GM12891 (cell line): Measurements from ENCODE around the gene CALN1.

Experiments
- DNase-seq: peaks from one replicate; pipeline ENCODE4 v3.0.0; 2011; ENCODE audit warnings: low spot score; ENCODE audit not compliant: insufficient read length
- FAIRE-seq: peaks from 2 replicates; lab custom pipeline; 2011; peaks lifted over from hg19 to GRCh38; lab: Jason Lieb, UNC
- PAX5 ChIP-seq: IDR thresholded peaks from 2 replicates; pipeline ENCODE4 v1.6.1; 2011; ENCODE audit warnings: low read length, moderate library complexity, mild to moderate bottlenecking; ENCODE audit not compliant: insufficient read depth, severe bottlenecking
- POLR2A ChIP-seq: IDR thresholded peaks from 2 replicates; pipeline ENCODE4 v1.6.1; 2011; ENCODE audit warnings: low read depth, low read length, control low read depth
- POLR2AphosphoS5 ChIP-seq: IDR thresholded peaks from 2 replicates; pipeline ENCODE4 v1.6.1; 2011; ENCODE audit warnings: low read depth, low read length, control low read depth
- POU2F2 ChIP-seq: IDR thresholded peaks from 2 replicates; pipeline ENCODE4 v1.6.1; 2011; ENCODE audit warnings: low read depth, mild to moderate bottlenecking, control low read depth, low read length, moderate library complexity
- SPI1 ChIP-seq: IDR thresholded peaks from 2 replicates; pipeline ENCODE4 v1.6.1; 2011; ENCODE audit warnings: low read depth, low read length, control low read depth
- TAF1 ChIP-seq: IDR thresholded peaks from 2 replicates; pipeline ENCODE4 v1.6.1; 2011; ENCODE audit warnings: low read depth, low read length, control low read depth

CALN1 gene

DNA sequence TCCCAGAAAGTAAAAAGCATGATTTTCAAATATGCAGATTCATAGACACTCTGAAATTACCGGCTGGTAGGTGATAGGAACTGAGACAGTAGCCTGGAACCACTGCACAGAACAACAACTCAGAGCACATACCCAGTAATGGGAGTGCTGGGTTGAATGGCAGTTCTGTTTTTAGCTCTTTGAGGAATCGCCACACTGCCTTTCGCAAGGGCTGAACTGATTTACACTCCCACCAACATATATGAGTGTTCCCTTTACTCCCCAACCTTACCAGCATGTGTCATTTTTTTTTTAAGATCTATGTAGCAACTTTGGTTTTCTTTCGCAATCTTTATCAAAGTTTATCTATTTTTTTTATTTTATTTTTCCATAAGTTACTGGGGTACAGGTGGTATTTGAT, 358.8 kb downstream of the CALN1 start:
- TF ChIP-seq SPI1 (no peak), POLR2AphosphoS5 (no peak), PAX5 (no peak), POU2F2 (no peak), POLR2A (no peak), TAF1 (no peak)
- DNase-seq (no peak), FAIRE-seq (no peak)

DNA sequence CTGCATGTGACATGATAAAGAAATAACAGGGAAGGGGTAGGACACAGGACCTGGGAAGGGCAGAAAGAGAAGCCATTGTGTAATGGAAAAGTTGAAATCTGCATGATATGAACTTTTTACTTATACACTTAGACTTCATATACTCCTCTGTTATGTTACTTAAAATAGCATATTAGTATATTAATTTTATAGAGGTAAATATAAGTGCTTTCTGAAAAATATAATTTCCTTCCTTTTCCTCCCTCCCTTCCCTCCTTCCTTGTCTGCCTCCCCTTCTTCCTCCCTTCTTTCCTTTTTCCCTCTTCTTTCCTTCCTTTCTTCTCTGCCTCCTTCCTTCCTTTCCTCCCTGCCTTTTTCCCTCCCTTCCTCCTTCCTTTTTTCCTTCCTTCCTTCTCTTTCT, 363.7 kb downstream of the CALN1 start:
- FAIRE-seq (no peak), DNase-seq (no peak)
- TF ChIP-seq SPI1: no peak
- no peak for TF ChIP-seq POLR2AphosphoS5
- no peak for TF ChIP-seq POLR2A
- TF ChIP-seq TAF1: no peak
- no peak for TF ChIP-seq PAX5
- no peak for TF ChIP-seq POU2F2

DNA sequence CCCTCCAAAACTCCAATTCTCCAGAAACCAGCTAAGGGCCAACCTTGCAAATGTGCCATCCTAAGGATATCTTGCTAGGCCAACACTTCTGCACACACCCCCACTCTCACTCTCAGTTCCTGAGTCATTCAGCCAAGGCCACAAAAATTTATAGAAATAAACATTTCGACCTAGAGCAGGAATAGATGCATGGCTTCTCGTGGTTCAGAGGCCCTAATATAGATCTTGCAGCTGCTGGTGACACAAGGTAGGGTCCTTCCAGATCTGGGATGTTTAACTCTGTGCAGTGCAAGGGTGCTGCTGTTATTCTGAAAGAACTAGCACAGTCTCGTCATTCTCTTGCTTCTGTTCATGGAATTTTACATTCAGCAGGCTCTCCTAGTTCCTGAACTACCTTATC, 369.3 kb downstream of the CALN1 start:
- no peak for TF ChIP-seq POLR2A
- no peak for DNase-seq
- FAIRE-seq: no peak

DNA sequence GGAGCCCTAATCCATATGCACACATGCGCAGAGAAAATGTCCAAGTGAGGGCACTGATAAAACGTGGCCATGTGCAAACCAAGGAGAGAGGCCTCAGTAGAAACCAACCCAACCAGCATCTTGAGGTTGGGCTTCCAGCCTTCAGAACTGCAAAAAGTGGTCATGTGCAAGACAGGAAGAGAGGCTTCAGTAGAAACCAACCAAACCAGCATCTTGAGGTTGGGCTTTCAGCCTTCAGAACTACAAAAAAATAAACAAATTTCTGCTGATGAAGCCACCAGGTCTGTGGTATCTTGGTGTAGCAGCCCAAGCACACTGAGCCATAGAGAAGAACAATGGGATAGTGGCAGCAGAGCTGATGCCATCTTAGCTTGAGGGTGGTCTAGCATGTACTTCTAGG, 371.5 kb downstream of the CALN1 start:
- no peak for FAIRE-seq
- no peak for DNase-seq
- TF ChIP-seq SPI1 (no peak), TAF1 (no peak), POLR2A (no peak), PAX5 (no peak), POU2F2 (no peak), POLR2AphosphoS5 (no peak)

DNA sequence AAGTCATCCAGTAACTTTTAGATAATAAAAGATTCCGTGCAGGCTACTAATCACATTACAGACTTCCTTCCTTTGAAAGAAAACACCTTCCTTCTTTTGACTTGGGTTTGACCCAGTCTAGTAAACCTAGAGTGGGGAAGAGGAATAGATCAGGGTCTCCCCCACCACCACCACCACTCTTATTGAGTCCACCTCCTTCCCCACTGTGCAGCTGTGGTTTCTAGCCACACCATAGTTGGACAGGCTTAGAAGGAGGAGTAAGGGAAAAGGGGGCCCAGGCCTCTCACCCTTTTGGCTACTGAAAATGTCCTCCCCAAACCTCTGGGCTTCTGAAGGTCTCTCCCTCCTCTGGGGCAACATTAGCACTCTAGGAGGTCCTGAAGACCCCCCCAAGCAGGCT, 372.7 kb downstream of the CALN1 start:
- TF ChIP-seq SPI1 (no peak), POU2F2 (no peak), POLR2AphosphoS5 (no peak), PAX5 (no peak), TAF1 (no peak), POLR2A (no peak)
- FAIRE-seq: no peak
- DNase-seq: no peak

DNA sequence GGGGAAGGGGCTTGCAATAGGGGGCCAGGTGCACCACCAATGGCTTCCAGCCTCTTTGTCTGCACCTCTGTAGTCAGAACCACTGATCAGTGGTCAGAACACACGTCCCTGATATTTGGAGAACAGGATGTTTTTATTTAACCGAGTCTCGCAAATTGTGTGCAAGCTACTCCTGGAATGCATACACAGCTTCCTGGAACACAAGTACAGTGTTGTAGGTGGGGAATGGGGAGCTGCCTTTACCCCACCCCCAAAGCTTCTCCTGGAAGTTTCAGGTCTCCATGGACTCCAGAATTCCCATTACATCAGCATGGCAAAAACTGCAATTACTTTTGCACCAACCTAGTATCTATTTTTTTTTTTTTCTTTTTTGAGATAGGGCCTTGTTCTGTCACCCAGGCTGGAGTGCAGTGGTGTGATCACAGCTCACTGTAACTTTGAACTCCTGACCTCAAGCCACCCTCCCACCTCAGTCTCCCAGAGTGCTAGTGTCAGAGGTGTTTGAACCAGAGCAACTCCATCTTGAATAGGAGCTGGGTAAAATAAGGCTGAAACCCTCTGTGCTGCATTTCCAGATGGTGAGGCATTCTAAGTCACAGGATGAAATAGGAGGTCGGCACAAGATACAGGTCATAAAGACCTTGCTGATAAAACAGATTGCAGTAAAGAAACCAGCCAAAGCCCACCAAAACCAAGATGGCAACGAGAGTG, 374.0 kb downstream of the CALN1 start:
- TF ChIP-seq POLR2A (no peak), SPI1 (no peak), POLR2AphosphoS5 (no peak), POU2F2 (no peak), PAX5 (no peak)
- DNase-seq (no peak), FAIRE-seq (no peak)

DNA sequence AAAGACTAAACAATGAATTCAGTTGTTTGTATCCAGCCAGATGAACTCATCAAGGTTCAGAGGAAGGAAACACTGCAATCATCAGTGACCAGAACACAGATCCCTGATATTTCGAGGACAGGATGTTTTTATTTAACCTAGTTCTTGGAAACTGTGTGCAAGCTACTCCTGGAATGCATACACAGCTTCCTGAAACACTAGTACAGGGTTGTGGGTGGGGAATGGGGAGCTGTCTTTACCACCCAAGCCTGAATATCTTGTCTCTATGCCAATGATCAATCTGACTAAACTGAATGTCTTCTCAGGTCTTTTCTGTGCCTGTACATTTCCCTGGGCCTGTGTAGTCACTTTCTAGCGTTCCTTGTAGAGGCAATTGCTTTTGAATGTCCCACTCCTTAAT, 374.6 kb downstream of the CALN1 start:
- FAIRE-seq: no peak
- DNase-seq: no peak
- TF ChIP-seq POU2F2 (no peak), POLR2A (no peak), PAX5 (no peak), SPI1 (no peak), TAF1 (no peak), POLR2AphosphoS5 (no peak)

DNA sequence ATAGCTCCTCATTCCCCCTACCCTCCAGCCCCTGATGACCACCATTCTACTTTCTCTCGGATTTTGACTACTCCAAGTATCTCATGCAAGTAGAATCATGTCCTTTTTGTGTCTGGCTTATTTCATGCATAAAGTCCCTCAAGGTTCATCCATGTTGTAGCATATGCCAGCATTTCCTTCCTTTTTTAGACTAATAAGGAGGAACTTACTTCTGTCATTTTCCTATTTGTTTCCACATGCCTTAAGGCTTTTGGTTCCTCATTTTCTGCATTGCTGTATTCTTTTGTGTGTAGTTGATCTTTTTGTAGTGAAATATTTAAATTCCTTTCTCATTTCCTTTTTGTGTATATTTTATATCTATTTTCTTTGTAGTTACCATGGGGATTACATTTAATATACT, 376.9 kb downstream of the CALN1 start:
- TF ChIP-seq PAX5 (no peak), SPI1 (no peak), POLR2AphosphoS5 (no peak), POLR2A (no peak), POU2F2 (no peak), TAF1 (no peak)
- DNase-seq (no peak), FAIRE-seq (no peak)

DNA sequence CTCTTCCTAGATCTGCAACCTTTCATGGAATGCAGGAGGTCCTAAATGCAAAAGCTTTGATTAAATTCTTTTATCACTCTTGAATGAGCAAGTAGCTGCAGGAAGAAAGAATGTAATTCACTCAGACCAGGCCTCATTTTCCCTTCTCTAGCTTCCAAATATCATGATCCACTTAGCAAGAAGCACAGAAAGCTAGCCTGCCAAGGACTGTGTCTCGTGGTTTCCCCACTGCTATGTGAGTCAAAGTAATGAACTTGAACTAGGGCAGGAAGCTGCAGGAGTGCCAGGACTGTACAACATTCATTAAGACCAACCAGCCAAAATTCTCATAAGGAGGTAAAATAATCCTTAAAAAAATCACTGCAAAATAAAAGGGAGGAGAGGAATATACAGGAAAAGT, 379.2 kb downstream of the CALN1 start:
- no peak for FAIRE-seq
- TF ChIP-seq POLR2AphosphoS5 (no peak), POU2F2 (no peak), PAX5 (no peak), SPI1 (no peak), POLR2A (no peak), TAF1 (no peak)

DNA sequence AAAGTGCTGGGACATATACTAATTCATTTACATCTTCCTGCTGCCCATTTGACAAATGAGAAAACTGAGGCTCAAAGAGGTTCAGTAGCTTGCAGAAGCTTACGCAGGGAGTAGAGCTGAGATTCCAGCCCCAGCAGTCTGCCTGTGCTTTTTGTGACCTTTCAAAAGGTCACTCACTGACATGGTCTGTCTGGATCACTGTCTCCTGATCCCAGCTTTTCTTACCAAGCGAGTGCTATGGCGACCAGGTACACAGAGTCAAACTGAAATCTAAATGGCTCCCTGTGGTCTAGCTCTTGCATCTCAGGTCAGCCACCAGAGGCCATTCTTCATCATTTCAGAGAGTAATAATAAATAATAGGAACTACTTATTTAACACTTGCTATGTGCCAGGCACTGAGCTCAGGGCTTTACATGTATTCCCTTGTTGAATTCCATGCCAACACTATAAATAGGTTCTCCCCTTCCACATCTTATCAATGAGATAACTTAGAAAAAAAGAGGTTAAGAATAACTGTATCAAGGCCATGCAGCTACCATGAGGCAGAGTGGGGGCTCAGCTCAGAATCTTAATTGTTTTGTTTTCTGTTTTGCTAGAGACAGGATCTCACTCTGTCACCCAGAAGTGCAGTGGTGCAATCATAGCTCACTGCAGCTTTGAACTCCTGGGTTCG, 381.0 kb downstream of the CALN1 start:
- no peak for FAIRE-seq
- no peak for TF ChIP-seq POLR2A
- no peak for TF ChIP-seq POU2F2
- TF ChIP-seq TAF1: no peak
- no peak for TF ChIP-seq PAX5
- TF ChIP-seq SPI1: no peak
- no peak for TF ChIP-seq POLR2AphosphoS5
- no peak for DNase-seq

More for the DNA sequence above, 379.2 kb downstream of the CALN1 start:
- no peak for DNase-seq
